Endometrium (tissue), 2 donors: ENCODE results near the gene B4GALT3.

Experiments used
- FAIRE-seq: peaks from 2 replicates; lab custom pipeline; 2012; peaks lifted over from hg19 to GRCh38; lab: Jason Lieb, UNC
- donor health status: control.
- donor health status: control.

Gene B4GALT3

DNA sequence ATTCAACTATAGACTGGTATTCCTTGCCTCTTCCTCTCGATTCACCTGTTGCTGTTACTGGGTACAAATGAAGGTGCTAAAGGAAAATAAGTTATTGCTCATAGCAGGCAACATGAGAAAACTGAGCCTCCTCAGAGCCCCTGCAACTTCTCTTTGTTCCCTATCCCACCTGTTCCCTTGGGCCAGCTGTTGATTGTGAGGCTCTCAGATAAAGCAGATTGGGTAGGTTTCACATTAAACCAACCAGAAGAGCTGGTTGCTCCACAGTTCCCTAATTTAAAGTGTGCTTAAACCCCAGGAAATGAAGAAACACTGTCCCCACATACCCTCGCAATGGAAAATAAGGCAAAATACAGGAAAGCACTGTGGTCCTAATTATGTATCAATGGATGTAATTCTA is 49.7 kb downstream of the B4GALT3 start:
- FAIRE-seq: no peak

GRCh38 chr1:161122967-161123366 is 54.3 kb downstream of the B4GALT3 start:
- FAIRE-seq: no peak

- FAIRE-seq: no peak
Measured at GRCh38 chr1:161121834-161122233, 55.5 kb downstream of the B4GALT3 start.
